Testis (tissue), 3 donors: ENCODE measurements around the gene ETNPPL. TPM values are rescaled to one million over a fixed set of nuclear protein-coding genes. Genes with fewer than 3 reads are reported as not detected.
A peak's percentile ranks its signal among the peaks of the same experiment; 100 is the strongest.

ENCODE experiments used
- DNase-seq: peaks from one replicate; pipeline ENCODE4 v3.0.0-alpha.2; 2019
- H3K27ac ChIP-seq, 2 donors: fragments of 200-600 bp; sonication (generic); one replicate each; pipeline ENCODE4 v1.5.1; 2019
- H3K27me3 ChIP-seq: fragments of 200-600 bp; sonication (generic); one replicate; pipeline ENCODE4 v1.5.1; 2019
- H3K36me3 ChIP-seq: fragments of 200-600 bp; sonication (generic); one replicate; pipeline ENCODE4 v1.5.1; 2017; ENCODE audit warnings: low read depth; ENCODE audit errors: missing control alignments
- H3K4me1 ChIP-seq: fragments of 200-600 bp; sonication (generic); one replicate; pipeline ENCODE4 v1.5.1; 2019
- H3K4me3 ChIP-seq, 2 donors: fragments of 200-600 bp; sonication (generic); one replicate each; pipeline ENCODE4 v1.5.1; 2017 to 2019
- H3K9me3 ChIP-seq: fragments of 200-600 bp; sonication (generic); one replicate; pipeline ENCODE4 v1.5.1; 2017
- POLR2A ChIP-seq: fragments of 450-650 bp; IDR thresholded peaks from one replicate; pipeline ENCODE4 v1.6.1; 2017; ENCODE audit warnings: antibody characterized with exemption, mild to moderate bottlenecking, moderate library complexity
- WGBS, 2 donors: methylation state at CpG; one replicate each; pipeline ENCODE4 v1.1.5; 2018; 5-methylcytosine and 5-hydroxymethylcytosine counted together
- intact Hi-C: fragments of 100-400 bp; cut with DNase I; formaldehyde crosslinking; loops from one replicate; pipeline ENCODE4 v1.15.1; 2023; ENCODE audit warnings: low total_unique reads
- polyA plus RNA-seq: library from polyadenylated mRNA; stranded (reverse); fragments of 350-450 nt; fragmentation: Illumina TruSeq; extraction: RNeasy Lipid Tissue Mini Kit (QIAGEN cat#74804); gene quantifications from one replicate; pipeline ENCODE4 v1.2.3, GENCODE V29; 2014; ENCODE audit warnings: low read depth, low replicate concordance; ENCODE audit not compliant: insufficient read depth
- total RNA-seq, 2 donors: library from RNA; depleted of rRNA; stranded (reverse); fragments of >200 nt; gene quantifications; one replicate each; pipeline ENCODE4 v1.2.3, GENCODE V29; 2016
- TF ChIP-seq, protein P1 (sequence below), 3 experiments: fragments of 450-650 bp in 2 of 3; fragments of 200-600 bp in 1 of 3; sonication (generic) in 1 of 3; IDR thresholded peaks; one replicate each; pipeline ENCODE4 v1.5.1; 2016 to 2019; ENCODE audit warnings: antibody characterized with exemption in 3 of 3, mild to moderate bottlenecking in 2 of 3, moderate library complexity in 1 of 3

Gene ETNPPL
- total and polyA plus RNA-seq, 3 donors from 2014 or later, result 0.44 to 2.0 (median 1.1) TPM

DNA sequence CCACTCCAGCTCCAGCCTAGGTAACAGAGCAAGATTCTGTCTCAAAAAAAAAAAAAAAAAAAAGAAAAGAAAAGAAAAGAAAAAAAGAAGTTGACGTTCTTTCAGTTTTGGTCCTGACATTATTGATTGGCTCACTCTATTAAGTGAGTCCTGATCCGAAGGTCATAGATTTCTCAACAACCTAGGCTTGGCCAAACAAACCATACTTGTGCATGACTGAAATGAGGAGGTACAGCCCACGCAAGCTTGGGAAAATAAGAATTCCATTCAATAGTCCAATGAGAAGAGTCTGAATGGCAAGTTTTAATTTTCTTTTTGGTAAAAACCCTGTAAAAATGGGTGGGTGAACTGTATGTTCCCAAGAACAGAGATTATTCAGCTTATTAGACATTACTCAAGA, 3.2 kb upstream of the ETNPPL start:
- H3K9me3 ChIP-seq, result no peaks in the 10 kb centered on the region
- intact Hi-C loops, result no loop called here
- WGBS, 2 donors, result 85 to 88% methylated on average over 3 of the region's 3 CpGs
- no peaks in the 10 kb centered on the region for H3K4me1 ChIP-seq
- no peak overlapping the region for H3K4me3 ChIP-seq
- no peaks in the 10 kb centered on the region for H3K27me3 ChIP-seq
- no peak for DNase-seq
- H3K36me3 ChIP-seq, result no peaks in the 10 kb centered on the region
- no peak overlapping the region for H3K27ac ChIP-seq
- TF ChIP-seq, protein P1, sequence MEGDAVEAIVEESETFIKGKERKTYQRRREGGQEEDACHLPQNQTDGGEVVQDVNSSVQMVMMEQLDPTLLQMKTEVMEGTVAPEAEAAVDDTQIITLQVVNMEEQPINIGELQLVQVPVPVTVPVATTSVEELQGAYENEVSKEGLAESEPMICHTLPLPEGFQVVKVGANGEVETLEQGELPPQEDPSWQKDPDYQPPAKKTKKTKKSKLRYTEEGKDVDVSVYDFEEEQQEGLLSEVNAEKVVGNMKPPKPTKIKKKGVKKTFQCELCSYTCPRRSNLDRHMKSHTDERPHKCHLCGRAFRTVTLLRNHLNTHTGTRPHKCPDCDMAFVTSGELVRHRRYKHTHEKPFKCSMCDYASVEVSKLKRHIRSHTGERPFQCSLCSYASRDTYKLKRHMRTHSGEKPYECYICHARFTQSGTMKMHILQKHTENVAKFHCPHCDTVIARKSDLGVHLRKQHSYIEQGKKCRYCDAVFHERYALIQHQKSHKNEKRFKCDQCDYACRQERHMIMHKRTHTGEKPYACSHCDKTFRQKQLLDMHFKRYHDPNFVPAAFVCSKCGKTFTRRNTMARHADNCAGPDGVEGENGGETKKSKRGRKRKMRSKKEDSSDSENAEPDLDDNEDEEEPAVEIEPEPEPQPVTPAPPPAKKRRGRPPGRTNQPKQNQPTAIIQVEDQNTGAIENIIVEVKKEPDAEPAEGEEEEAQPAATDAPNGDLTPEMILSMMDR (IDR thresholded peaks at IDR 0.05), result no peak
- no peak for TF ChIP-seq POLR2A

DNA sequence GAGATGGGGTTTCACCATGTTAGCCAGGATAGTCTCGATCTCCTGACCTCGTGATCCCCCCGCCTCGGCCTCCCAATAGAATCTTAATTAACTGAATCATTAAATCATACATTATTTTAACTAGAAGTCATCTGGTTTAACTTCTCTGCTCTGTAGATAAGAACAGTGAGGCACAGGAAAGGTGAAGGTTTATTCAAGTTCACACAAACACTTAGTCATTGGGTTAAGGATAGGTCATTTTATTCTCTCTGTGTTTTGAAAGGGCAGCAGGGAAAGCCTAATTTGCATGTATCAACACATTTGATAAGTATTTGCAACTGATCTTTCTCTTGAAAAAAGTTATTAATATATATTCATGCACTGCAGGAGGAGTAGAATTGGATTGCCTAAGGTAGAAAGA, 1.1 kb upstream of the ETNPPL start:
- H3K27me3 ChIP-seq, result no peaks in the 10 kb centered on the region
- H3K27ac ChIP-seq, result no peak overlapping the region
- no peak for DNase-seq
- intact Hi-C loops, result no loop called here
- H3K9me3 ChIP-seq, result no peaks in the 10 kb centered on the region
- TF ChIP-seq, protein P1 (IDR thresholded peaks at IDR 0.05), result no peak
- TF ChIP-seq POLR2A, result no peak
- 57 to 67% methylated on average over 4 of the region's 4 CpGs for WGBS, 2 donors
- no peaks in the 10 kb centered on the region for H3K4me1 ChIP-seq
- no peak overlapping the region for H3K4me3 ChIP-seq
- no peaks in the 10 kb centered on the region for H3K36me3 ChIP-seq

GRCh38 chr4:108763226-108763593, 357 bp upstream of the ETNPPL start:
- Histone ChIP-seq H3K27ac (no peak overlapping the region), H3K4me3 (peak overlapping the region; percentile 43 to 56), H3K4me1 (no peaks in the 10 kb centered on the region), H3K36me3 (no peaks in the 10 kb centered on the region), H3K9me3 (no peaks in the 10 kb centered on the region), H3K27me3 (no peaks in the 10 kb centered on the region)
- intact Hi-C loops, result no loop called here
- TF ChIP-seq, protein P1 (IDR thresholded peaks at IDR 0.05), result no peak
- no peak for TF ChIP-seq POLR2A
- no peak for DNase-seq
- 4 to 8% methylated on average over 11 of the region's 11 CpGs for WGBS, 2 donors

DNA sequence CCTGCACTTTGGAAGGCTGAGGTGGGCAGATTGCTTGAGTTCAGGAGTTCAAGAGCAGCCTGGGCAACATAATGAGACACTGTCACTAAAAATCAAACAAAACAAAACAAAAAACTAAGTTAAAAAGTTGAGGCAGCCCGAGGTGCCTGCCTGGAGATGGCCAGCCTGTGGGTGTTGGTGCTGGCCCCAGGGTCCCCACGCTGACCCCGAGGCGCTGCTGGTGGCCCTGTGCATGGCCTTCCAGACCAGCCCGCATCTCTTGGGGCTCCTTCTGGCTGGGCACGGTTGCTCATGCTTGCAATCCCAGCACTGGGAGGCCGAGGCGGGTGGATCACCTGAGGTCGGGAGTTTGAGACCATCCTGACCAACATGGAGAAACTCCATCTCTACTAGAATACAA, 4.4 kb downstream of the ETNPPL start:
- intact Hi-C loops, result no loop called here

GRCh38 chr4:108754327-108754726, 8.5 kb downstream of the ETNPPL start:
- no peak overlapping the region for H3K4me3 ChIP-seq
- H3K27ac ChIP-seq, result no peak overlapping the region
- no peaks in the 10 kb centered on the region for H3K36me3 ChIP-seq
- no peaks in the 10 kb centered on the region for H3K27me3 ChIP-seq
- H3K9me3 ChIP-seq, result no peaks in the 10 kb centered on the region
- intact Hi-C loops, result no loop called here
- no peak for DNase-seq
- TF ChIP-seq, protein P1 (IDR thresholded peaks at IDR 0.05), result no peak
- no peak for TF ChIP-seq POLR2A
- no peaks in the 10 kb centered on the region for H3K4me1 ChIP-seq

More for the DNA sequence above, 4.4 kb downstream of the ETNPPL start:
- Histone ChIP-seq H3K9me3 (no peaks in the 10 kb centered on the region), H3K27ac (no peak overlapping the region), H3K27me3 (no peaks in the 10 kb centered on the region), H3K36me3 (no peaks in the 10 kb centered on the region), H3K4me3 (no peak overlapping the region), H3K4me1 (no peaks in the 10 kb centered on the region)
- TF ChIP-seq POLR2A, result no peak
- TF ChIP-seq, protein P1 (IDR thresholded peaks at IDR 0.05), result no peak
- no peak for DNase-seq
- 89 to 93% methylated on average over 9 of the region's 9 CpGs for WGBS, 2 donors
